Colonic mucosa (tissue), 4 donors: ENCODE data around the gene CNPY4. TPM values are rescaled to one million over a fixed set of nuclear protein-coding genes. Genes with fewer than 3 reads are reported as not detected.

Source experiments
- DNase-seq: peaks from one replicate; pipeline ENCODE4 v3.0.0-alpha.2; 2020
- H3K27ac ChIP-seq: fragments of 200-600 bp; one replicate; pipeline ENCODE4 v1.8.0; 2021
- H3K27me3 ChIP-seq: fragments of 200-600 bp; one replicate; pipeline ENCODE4 v1.8.0; 2021
- H3K36me3 ChIP-seq: fragments of 200-600 bp; one replicate; pipeline ENCODE4 v1.8.0; 2021
- H3K4me1 ChIP-seq: fragments of 200-600 bp; one replicate; pipeline ENCODE4 v1.8.0; 2021; ENCODE audit warnings: mild to moderate bottlenecking
- H3K4me3 ChIP-seq: fragments of 200-600 bp; one replicate; pipeline ENCODE4 v1.8.0; 2021
- H3K9ac ChIP-seq, 2 donors: one replicate each; pipeline ENCODE4 v1.7.0; 2013; ENCODE audit warnings: control low read depth in 2 of 2, low read depth in 2 of 2, low read length in 2 of 2
- H3K9me3 ChIP-seq: fragments of 200-600 bp; one replicate; pipeline ENCODE4 v1.8.0; 2021
- CTCF ChIP-seq: fragments of 200-600 bp; IDR thresholded peaks from one replicate; pipeline ENCODE4 v1.8.0; 2022; ENCODE audit warnings: antibody characterized with exemption, mild to moderate bottlenecking
- intact Hi-C: fragments of 100-400 bp; cut with DNase I; formaldehyde crosslinking; loops from one replicate; pipeline ENCODE4 v1.14.1; 2022
- total RNA-seq, 2 donors: library from RNA; stranded (reverse); fragmentation: NEBNext Ultra II Directional in 1 of 2; extraction: Animal tissue kit (Norgen Biotek cat#: 25700) in 1 of 2; gene quantifications; one replicate each; pipeline ENCODE4 v1.2.1, GENCODE V29; 2021
- donor health status: healthy.
- donor health status: DM: no; HTN: no; CAD: no.
- donor health status: DM: no; HTN: no; CAD: no.

CNPY4 gene
- total RNA-seq, 2 donors from 2014 or later: 8.4 to 10.6 TPM

- intact Hi-C loops: no loop called here
- no peak for TF ChIP-seq CTCF
These were observed 29.8 kb upstream of the CNPY4 start for GRCh38 chr7:100089458-100090196.

DNA sequence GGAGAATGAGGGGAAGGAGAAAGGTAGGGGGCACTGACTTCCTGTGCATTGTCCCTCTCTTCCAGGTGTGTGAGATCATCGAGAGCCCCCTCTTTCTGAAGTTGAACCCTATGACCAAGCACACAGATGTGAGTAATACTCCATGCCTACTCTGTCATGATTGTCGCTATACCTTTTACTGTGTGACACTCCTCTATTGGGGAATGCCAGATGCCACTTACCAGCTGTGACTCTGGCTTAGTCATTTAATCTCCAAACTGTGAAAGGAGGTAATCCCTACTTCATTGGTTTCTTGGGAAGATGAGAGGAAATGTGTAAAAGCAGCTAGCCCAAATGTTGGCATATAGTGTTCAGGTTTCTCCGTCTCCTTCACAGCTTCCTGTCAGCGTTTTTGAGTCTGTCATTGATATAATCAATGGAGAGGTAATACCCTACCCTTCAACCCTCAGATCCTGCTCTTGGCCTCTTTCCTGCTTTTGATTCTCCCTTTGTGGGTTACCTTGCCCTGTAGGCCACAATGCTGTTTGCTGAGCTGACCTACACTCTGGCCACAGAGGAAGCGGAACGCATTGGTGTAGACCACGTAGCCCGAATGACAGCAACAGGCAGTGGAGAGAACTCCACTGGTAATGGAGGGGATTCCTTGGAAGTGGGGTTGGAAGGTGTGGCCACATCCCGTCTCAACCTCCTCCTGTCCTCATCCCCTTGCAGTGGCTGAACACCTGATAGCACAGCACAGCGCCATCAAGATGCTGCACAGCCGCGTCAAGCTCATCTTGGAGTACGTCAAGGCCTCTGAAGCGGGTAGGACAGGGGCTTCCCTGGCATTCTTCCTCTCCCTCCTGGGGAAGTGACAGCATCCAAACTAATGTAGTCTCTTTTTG lies 28.7 kb upstream of the CNPY4 start:
- Histone ChIP-seq H3K36me3 (peaks cover 26% of the 10 kb centered on the region), H3K27ac (no peak overlapping the region), H3K9me3 (no peaks in the 10 kb centered on the region), H3K4me3 (no peak overlapping the region), H3K4me1 (peaks cover 3% of the 10 kb centered on the region), H3K27me3 (no peaks in the 10 kb centered on the region), H3K9ac (no peak overlapping the region)
- no peak for DNase-seq
- intact Hi-C loops: no loop called here
- no peak for TF ChIP-seq CTCF

More at GRCh38 chr7:100089458-100090196, 29.8 kb upstream of the CNPY4 start:
- H3K9ac ChIP-seq: peak overlapping the region; percentile 93 to 97
- DNase-seq: no peak
- peak overlapping the region; percentile 75 for H3K27ac ChIP-seq
- H3K9me3 ChIP-seq: no peaks in the 10 kb centered on the region
- peaks cover 3% of the 10 kb centered on the region for H3K4me1 ChIP-seq
- peak overlapping the region; percentile 66 for H3K4me3 ChIP-seq
- H3K36me3 ChIP-seq: peaks cover 15% of the 10 kb centered on the region
- H3K27me3 ChIP-seq: no peaks in the 10 kb centered on the region

DNA sequence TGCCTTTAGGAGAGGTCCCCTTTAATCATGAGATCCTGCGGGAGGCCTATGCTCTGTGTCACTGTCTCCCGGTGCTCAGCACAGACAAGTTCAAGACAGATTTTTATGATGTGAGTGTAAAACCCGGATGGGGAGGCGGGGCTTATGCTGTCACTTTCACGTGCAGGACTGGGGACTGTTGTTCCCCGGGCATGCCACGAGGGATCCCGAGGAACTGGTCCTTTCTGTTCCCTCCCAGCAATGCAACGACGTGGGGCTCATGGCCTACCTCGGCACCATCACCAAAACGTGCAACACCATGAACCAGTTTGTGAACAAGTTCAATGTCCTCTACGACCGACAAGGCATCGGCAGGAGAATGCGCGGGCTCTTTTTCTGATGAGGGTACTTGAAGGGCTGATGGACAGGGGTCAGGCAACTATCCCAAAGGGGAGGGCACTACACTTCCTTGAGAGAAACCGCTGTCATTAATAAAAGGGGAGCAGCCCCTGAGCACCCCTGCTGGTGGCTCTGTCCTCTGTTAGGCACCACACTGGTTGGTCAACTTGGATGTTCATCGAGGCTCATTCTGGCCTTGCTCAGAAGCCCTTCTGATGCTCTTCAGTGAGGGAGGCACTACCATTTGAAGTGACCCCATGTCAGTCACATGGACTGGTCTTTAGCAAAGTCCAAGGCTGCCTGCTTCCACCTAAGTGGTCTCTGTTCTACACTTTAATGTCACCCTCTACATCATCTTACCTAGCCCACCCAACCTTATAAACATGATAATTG lies 27.8 kb upstream of the CNPY4 start:
- no peak for DNase-seq
- intact Hi-C loops: no loop called here
- Histone ChIP-seq H3K9me3 (no peaks in the 10 kb centered on the region), H3K4me3 (no peak overlapping the region), H3K9ac (no peak overlapping the region), H3K27ac (no peak overlapping the region), H3K4me1 (peaks cover 3% of the 10 kb centered on the region), H3K36me3 (peaks cover 32% of the 10 kb centered on the region), H3K27me3 (no peaks in the 10 kb centered on the region)
- TF ChIP-seq CTCF: no peak

GRCh38 chr7:100093054-100093453 lies 26.4 kb upstream of the CNPY4 start:
- H3K4me1 ChIP-seq: peaks cover 3% of the 10 kb centered on the region
- no peaks in the 10 kb centered on the region for H3K27me3 ChIP-seq
- no peak for DNase-seq
- intact Hi-C loops: no loop called here
- no peak for TF ChIP-seq CTCF
- no peak overlapping the region for H3K4me3 ChIP-seq
- no peak overlapping the region for H3K9ac ChIP-seq
- no peaks in the 10 kb centered on the region for H3K9me3 ChIP-seq
- H3K36me3 ChIP-seq: peaks cover 37% of the 10 kb centered on the region
- no peak overlapping the region for H3K27ac ChIP-seq

GRCh38 chr7:100093498-100093897 lies 25.9 kb upstream of the CNPY4 start:
- intact Hi-C loops: no loop called here
- peaks cover 42% of the 10 kb centered on the region for H3K36me3 ChIP-seq
- no peak overlapping the region for H3K27ac ChIP-seq
- H3K4me1 ChIP-seq: peaks cover 3% of the 10 kb centered on the region
- H3K4me3 ChIP-seq: no peak overlapping the region
- H3K27me3 ChIP-seq: no peaks in the 10 kb centered on the region
- no peak for DNase-seq
- H3K9me3 ChIP-seq: no peaks in the 10 kb centered on the region
- TF ChIP-seq CTCF: no peak
- no peak overlapping the region for H3K9ac ChIP-seq
